KMS-11 (cell line): ENCODE data around the gene SKOR2.

ENCODE experiments used
- H2AFZ ChIP-seq: fragments of 200-600 bp; sonication (generic); 2 replicates; pipeline ENCODE4 v1.6.1; 2016; ENCODE audit warnings: antibody characterized with exemption, mixed run types, low read depth
- H3K27ac ChIP-seq: fragments of 200-600 bp; sonication (generic); 2 replicates; pipeline ENCODE4 v1.6.1; 2016; ENCODE audit warnings: mild to moderate bottlenecking, mixed run types
- H3K27me3 ChIP-seq: fragments of 200-600 bp; sonication (generic); 2 replicates; pipeline ENCODE4 v1.6.1; 2017; ENCODE audit warnings: mild to moderate bottlenecking, low read depth, mixed run types, moderate library complexity; ENCODE audit not compliant: insufficient read depth
- H3K36me3 ChIP-seq: fragments of 200-600 bp; sonication (generic); 2 replicates; pipeline ENCODE4 v1.6.1; 2017; ENCODE audit warnings: mild to moderate bottlenecking, mixed run types; ENCODE audit not compliant: insufficient read depth
- H3K4me1 ChIP-seq: fragments of 200-600 bp; sonication (generic); 2 replicates; pipeline ENCODE4 v1.6.1; 2016; ENCODE audit warnings: mild to moderate bottlenecking, low read depth, mixed run types; ENCODE audit not compliant: poor library complexity, severe bottlenecking
- H3K4me2 ChIP-seq: fragments of 200-600 bp; sonication (generic); 2 replicates; pipeline ENCODE4 v1.7.0; 2016; ENCODE audit warnings: mild to moderate bottlenecking, mixed run types
- H3K4me3 ChIP-seq: fragments of 200-600 bp; sonication (generic); IDR thresholded peaks from 2 replicates; pipeline ENCODE4 v1.6.1; 2017; ENCODE audit warnings: low read depth, low read length, mixed read lengths; ENCODE audit not compliant: insufficient read depth
- H3K79me2 ChIP-seq: fragments of 200-600 bp; sonication (generic); 2 replicates; pipeline ENCODE4 v1.6.1; 2016; ENCODE audit warnings: low read depth, mixed run types; ENCODE audit not compliant: insufficient read depth
- H3K9ac ChIP-seq: fragments of 200-600 bp; sonication (generic); 2 replicates; pipeline ENCODE4 v1.6.1; 2016; ENCODE audit warnings: mild to moderate bottlenecking, mixed run types
- H4K20me1 ChIP-seq: fragments of 200-600 bp; sonication (generic); 2 replicates; pipeline ENCODE4 v1.6.1; 2016; ENCODE audit warnings: mild to moderate bottlenecking, mixed run types; ENCODE audit not compliant: insufficient read depth
- TF ChIP-seq, protein P1 (sequence below): fragments of 200-600 bp; sonication (generic); conservative IDR thresholded peaks from 2 replicates; pipeline ENCODE4 v1.6.1; 2017; ENCODE audit warnings: low read depth, mild to moderate bottlenecking, antibody characterized with exemption, low read length, moderate library complexity, mixed read lengths

Gene SKOR2

DNA sequence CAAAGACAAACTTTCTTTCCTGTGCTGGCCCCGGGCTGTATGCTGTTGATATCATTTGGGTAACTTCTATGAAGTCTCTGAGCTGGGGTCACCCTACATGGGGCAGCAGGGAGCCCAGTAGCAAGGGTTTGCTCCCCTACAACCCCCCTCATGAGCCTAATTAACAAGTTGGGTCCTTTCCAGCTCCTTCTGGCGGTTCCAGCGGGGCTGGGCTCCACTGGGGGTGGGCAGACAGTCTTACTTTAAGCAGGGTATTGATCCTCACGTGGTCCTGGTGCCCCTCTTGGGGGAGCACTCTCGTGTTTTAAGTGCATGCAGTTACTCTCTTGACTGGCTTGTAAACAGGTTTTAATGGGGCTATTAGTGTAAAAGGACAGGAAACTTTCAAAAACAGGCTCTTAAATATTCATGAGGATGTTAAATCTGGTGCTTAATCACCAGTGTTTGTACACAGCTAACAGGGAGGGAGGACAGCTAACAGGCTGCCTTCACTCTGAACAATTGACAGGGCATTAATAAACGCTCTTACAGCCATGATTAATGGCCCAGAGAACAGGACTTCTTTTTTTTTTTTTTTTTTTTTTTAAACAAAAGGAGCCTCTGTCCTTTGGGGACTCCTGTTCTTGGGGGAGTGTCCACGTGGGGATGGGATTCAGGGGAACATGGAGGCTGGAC is 36.6 kb upstream of the SKOR2 start:
- H3K27me3 ChIP-seq: no peaks in the 10 kb centered on the region; the same call in 1 of the 2 replicates
- TF ChIP-seq, protein P1, sequence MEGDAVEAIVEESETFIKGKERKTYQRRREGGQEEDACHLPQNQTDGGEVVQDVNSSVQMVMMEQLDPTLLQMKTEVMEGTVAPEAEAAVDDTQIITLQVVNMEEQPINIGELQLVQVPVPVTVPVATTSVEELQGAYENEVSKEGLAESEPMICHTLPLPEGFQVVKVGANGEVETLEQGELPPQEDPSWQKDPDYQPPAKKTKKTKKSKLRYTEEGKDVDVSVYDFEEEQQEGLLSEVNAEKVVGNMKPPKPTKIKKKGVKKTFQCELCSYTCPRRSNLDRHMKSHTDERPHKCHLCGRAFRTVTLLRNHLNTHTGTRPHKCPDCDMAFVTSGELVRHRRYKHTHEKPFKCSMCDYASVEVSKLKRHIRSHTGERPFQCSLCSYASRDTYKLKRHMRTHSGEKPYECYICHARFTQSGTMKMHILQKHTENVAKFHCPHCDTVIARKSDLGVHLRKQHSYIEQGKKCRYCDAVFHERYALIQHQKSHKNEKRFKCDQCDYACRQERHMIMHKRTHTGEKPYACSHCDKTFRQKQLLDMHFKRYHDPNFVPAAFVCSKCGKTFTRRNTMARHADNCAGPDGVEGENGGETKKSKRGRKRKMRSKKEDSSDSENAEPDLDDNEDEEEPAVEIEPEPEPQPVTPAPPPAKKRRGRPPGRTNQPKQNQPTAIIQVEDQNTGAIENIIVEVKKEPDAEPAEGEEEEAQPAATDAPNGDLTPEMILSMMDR: no peak
- H3K4me2 ChIP-seq: no peak overlapping the region
- H3K27ac ChIP-seq: no peak overlapping the region
- H3K4me3 ChIP-seq: no peak overlapping the region
- no peaks in the 10 kb centered on the region for H4K20me1 ChIP-seq
- no peak overlapping the region for H3K9ac ChIP-seq
- no peak overlapping the region for H2AFZ ChIP-seq
- no peaks in the 10 kb centered on the region for H3K4me1 ChIP-seq
- H3K36me3 ChIP-seq: no peaks in the 10 kb centered on the region
- no peaks in the 10 kb centered on the region for H3K79me2 ChIP-seq

DNA sequence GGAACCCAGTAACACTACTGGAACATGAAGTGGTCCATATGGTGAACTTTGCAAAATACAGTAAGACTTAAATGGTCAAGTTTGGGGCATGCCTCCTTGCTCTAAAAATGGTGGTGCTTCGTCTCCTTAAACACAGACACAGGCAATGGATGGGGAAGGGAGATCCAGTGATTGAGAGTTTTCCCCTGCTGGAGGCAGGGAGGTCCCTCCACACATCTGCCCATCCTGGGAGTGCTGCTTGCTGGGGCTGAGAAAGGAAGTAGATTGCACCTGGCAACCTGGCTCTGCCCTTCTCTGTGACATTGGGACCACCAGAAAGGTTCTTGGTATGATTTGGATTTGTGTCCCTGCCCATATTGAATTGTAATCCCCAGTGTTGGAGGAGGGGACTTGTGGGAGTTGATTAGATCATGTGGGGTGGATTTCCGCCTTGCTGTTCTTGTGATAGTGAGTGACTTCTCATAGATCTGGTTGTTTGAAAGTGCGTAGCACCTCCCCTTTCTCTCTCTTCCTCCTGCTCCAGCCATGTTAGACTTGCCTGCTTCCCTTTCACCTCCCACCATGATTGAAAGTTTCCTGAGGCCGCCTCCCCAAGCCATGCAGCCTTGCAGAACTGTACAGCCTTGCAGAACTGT is 35.4 kb upstream of the SKOR2 start:
- Histone ChIP-seq H3K4me3 (no peak overlapping the region), H3K9ac (no peak overlapping the region), H3K27ac (no peak overlapping the region), H4K20me1 (no peaks in the 10 kb centered on the region), H3K27me3 (no peaks in the 10 kb centered on the region; the same call in 1 of the 2 replicates), H3K4me1 (no peaks in the 10 kb centered on the region), H3K36me3 (no peaks in the 10 kb centered on the region), H3K79me2 (no peaks in the 10 kb centered on the region), H3K4me2 (no peak overlapping the region), H2AFZ (no peak overlapping the region)
- TF ChIP-seq, protein P1: no peak

GRCh38 chr18:47285456-47285855 is 34.0 kb upstream of the SKOR2 start:
- H3K4me2 ChIP-seq: no peak overlapping the region
- H3K27me3 ChIP-seq: no peaks in the 10 kb centered on the region
- H4K20me1 ChIP-seq: no peaks in the 10 kb centered on the region
- no peaks in the 10 kb centered on the region for H3K4me1 ChIP-seq
- no peak overlapping the region for H3K27ac ChIP-seq
- H3K4me3 ChIP-seq: no peak overlapping the region
- H3K79me2 ChIP-seq: no peaks in the 10 kb centered on the region
- H3K36me3 ChIP-seq: no peaks in the 10 kb centered on the region
- H2AFZ ChIP-seq: no peak overlapping the region
- no peak overlapping the region for H3K9ac ChIP-seq
- TF ChIP-seq, protein P1: no peak

DNA sequence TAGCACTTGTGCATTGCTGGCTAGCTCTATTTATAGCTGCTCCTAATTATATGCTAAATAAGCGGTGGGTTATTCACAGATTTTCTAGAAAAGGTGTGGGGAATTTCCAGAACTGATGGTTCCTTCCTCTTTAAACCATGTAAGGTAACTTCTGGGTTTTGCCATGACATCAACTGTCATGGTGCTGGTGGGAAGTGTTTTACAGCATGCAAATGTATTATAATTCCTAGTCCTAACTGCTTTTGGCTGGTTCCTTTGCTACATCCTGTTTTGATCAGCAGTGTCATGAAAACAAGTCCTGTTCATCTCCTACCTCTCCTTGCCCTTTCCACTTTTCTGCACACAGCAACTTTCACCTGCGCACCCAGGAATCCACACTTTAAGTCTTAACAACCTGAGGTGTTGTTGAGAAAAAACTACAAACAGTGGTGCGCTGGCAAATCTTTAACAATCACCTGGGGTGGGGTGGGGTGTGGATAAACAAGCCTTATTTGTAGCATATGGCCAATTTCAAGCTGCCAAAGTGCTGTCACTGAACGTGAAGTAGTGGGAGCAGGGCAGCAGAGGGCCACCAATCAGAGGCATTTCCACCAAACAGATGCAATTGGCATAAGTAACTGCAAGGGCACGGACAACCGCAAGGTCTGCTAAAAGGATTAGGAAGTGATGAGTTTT is 33.4 kb upstream of the SKOR2 start:
- no peaks in the 10 kb centered on the region for H3K4me1 ChIP-seq
- H3K9ac ChIP-seq: no peak overlapping the region
- H3K27ac ChIP-seq: no peak overlapping the region
- TF ChIP-seq, protein P1: no peak
- H2AFZ ChIP-seq: no peak overlapping the region
- no peak overlapping the region for H3K4me2 ChIP-seq
- no peaks in the 10 kb centered on the region for H3K36me3 ChIP-seq
- H3K79me2 ChIP-seq: no peaks in the 10 kb centered on the region
- no peaks in the 10 kb centered on the region for H3K27me3 ChIP-seq
- H3K4me3 ChIP-seq: no peak overlapping the region
- no peaks in the 10 kb centered on the region for H4K20me1 ChIP-seq
